ENCODE results near the gene LRP8.

DNA sequence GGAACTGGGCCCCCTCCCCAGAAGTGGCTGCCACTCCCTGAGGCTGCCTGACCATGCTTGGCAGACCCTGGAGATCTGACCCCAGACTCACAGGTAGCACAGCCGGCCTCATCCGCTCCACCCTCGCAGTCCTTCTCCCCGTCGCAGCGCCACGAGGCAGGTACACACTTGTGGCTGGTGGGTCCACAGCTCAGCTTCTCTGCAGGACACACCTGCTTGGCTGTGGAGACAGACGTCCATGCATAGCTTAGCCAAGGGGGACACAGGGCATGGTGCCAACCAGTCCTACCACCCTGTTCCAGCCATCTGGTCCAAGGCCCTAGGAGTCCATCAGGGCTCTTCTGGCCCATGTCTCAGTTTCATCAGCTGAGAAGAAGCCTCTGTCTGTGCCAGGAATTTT lies 47.4 kb downstream of the LRP8 start:
- TF ChIP-seq CTCF (optimal IDR thresholded peaks at IDR 0.05 in 1 of 3, IDR thresholded peaks at IDR 0.05 in 1 of 3, conservative IDR thresholded peaks at IDR 0.05 in 1 of 3; ENCODE audit: extremely low read depth in 1 of 3, insufficient read depth in 2 of 3, low read length in 3 of 3) = no peak
- TF ChIP-seq EZH2 (IDR thresholded peaks at IDR 0.05; ENCODE audit: low read length) = no peak
